ENCODE results near the gene ARHGAP31. TPM values are rescaled to one million over a fixed set of nuclear protein-coding genes. Genes with fewer than 3 reads are reported as not detected.

Gene ARHGAP31
- total and polyA plus RNA-seq, 2 of the 8 experiments (the other 6 are each of a cell fraction or from before 2014, with no cell fraction given): 1.1 to 7.6 TPM

DNA sequence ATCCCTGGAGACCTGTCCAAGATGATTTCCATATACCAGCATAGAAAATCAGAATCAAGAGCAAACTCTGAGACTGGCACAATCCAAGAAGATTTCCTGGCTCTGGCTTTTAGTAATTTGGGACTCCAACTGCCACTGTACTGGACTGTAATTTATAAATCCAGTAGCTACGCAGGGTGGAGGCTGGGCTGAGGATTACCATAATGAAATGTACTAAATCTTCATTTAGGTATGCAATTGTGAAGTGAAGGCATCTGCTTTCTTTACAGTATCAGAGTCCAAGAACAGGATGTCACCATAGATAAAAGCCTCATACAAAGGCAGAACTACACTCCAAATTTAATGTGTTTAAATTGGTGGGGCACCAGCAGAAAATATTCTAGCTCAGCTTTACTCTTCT, 122.7 kb downstream of the ARHGAP31 start:
- Histone ChIP-seq H3K79me2 (ENCODE audit: control insufficient read depth in 1 of 2, insufficient read depth in 2 of 2, low read length in 2 of 2) (no peaks in the 10 kb centered on the region), H2BK12ac (ENCODE audit: low read depth, low read length) (no peak overlapping the region), H3K23me2 (ENCODE audit: low read depth, low read length) (no peaks in the 10 kb centered on the region), H3K18ac (ENCODE audit: extremely low read depth, low read length) (no peak overlapping the region), H3K23ac (ENCODE audit: insufficient read length) (no peak overlapping the region), H4K5ac (ENCODE audit: insufficient read length, low read depth, low read length) (no peak overlapping the region), H4K20me1 (replicated peaks in 1 of 2; ENCODE audit: control insufficient read depth in 1 of 2, insufficient read depth in 2 of 2, low read length in 2 of 2) (no peaks in the 10 kb centered on the region), H2BK15ac (ENCODE audit: low read length) (no peak overlapping the region), H2AFZ (ENCODE audit: low read length) (no peak overlapping the region), H3K4me1 (replicated peaks in 1 of 4; ENCODE audit: control insufficient read depth in 3 of 4, insufficient read depth in 4 of 4, low read length in 3 of 4) (no peaks in the 10 kb centered on the region; a peak in 1 of 7 replicates), H3K56ac (replicated peaks; ENCODE audit: insufficient read length, low read depth, low read length) (no peak overlapping the region), H4K8ac (ENCODE audit: extremely low read depth, insufficient read depth, low read length) (no peak overlapping the region), H3K4ac (replicated peaks; ENCODE audit: insufficient read length, low read depth, low read length) (no peak overlapping the region), H3K27ac (ENCODE audit: low read depth, low read length) (no peak overlapping the region), H3K14ac (ENCODE audit: insufficient read length) (no peak overlapping the region), H2BK120ac (replicated peaks; ENCODE audit: low read depth, low read length) (no peak overlapping the region), H4K91ac (replicated peaks; ENCODE audit: insufficient read length, low read length) (no peak overlapping the region), H2BK5ac (ENCODE audit: low read depth, low read length) (no peak overlapping the region), H2AK5ac (ENCODE audit: low read depth, low read length) (no peak overlapping the region), H3K9me3 (ENCODE audit: insufficient read depth in 2 of 2, low read depth in 1 of 2, low read length in 1 of 2) (no peaks in the 10 kb centered on the region), H3K4me2 (ENCODE audit: insufficient read depth in 1 of 2, low read depth in 2 of 2, low read length in 2 of 2) (no peak overlapping the region), H2BK20ac (ENCODE audit: low read length) (no peak overlapping the region), H3K36me3 (ENCODE audit: control insufficient read depth in 2 of 4, insufficient read depth in 4 of 4, low read length in 3 of 4) (no peaks in the 10 kb centered on the region), H3K27me3 (replicated peaks in 1 of 4; ENCODE audit: control insufficient read depth in 3 of 4, extremely low read depth in 1 of 4, insufficient read depth in 3 of 4, low read length in 3 of 4) (no peaks in the 10 kb centered on the region), H3K79me1 (ENCODE audit: low read depth, low read length) (no peaks in the 10 kb centered on the region), H3K4me3 (ENCODE audit: extremely low read depth in 1 of 4, insufficient read depth in 2 of 4, low read depth in 3 of 4, low read length in 4 of 4) (no peak overlapping the region), H3K9ac (replicated peaks in 1 of 4; ENCODE audit: extremely low read depth in 1 of 4, low read depth in 3 of 4, low read length in 3 of 4) (no peak overlapping the region)
- CTCF ChIA-PET (ENCODE audit: partially characterized antibody): interaction anchor here (1.5 to 2.0 kb wide), 2 partner anchors 12 to 264 kb away, joined by 3 to 6 read pairs; no protein-coding TSS in a partner anchor
- no peak for DNase-seq (ENCODE audit: low read depth in 1 of 2, low spot score in 2 of 2)
- WGBS, 2 experiments (ENCODE audit: extremely low coverage in 1 of 2, insufficient coverage in 1 of 2, insufficient read length in 1 of 2, insufficient replicate concordance in 2 of 2, low coverage in 1 of 2, low lambda C conversion rate in 2 of 2, missing lambda C conversion rate in 1 of 2): 89% methylated on average over 1 of the region's 1 CpG; no CpG with 5 or more reads in 1 of the 2 experiments
- POLR2A ChIA-PET (ENCODE audit: partially characterized antibody): interaction anchor here (1.2 to 1.7 kb wide), 2 partner anchors 20 to 176 kb away, joined by 3 to 4 read pairs; partner anchors contain the start of gene B4GALT4
- FAIRE-seq: no peak
- TF ChIP-seq CBX5 (IDR thresholded peaks at IDR 0.05; ENCODE audit: low read depth, low read length): no peak
- no peak for TF ChIP-seq KDM1A (IDR thresholded peaks at IDR 0.05; ENCODE audit: borderline replicate concordance, low read length)
- TF ChIP-seq SP1 (IDR thresholded peaks at IDR 0.05; ENCODE audit: low read depth, low read length): no peak
- no peak for TF ChIP-seq NRF1 (IDR thresholded peaks at IDR 0.05; ENCODE audit: low read depth, low read length)
- no peak for TF ChIP-seq SIRT6 (IDR thresholded peaks at IDR 0.05; ENCODE audit: low read length)
- no peak for TF ChIP-seq PHF8 (conservative IDR thresholded peaks at IDR 0.05; ENCODE audit: low read depth, low read length)
- TF ChIP-seq FOSL1 (IDR thresholded peaks at IDR 0.05; ENCODE audit: insufficient read depth, low read depth, low read length): no peak
- TF ChIP-seq ZNF274 (IDR thresholded peaks at IDR 0.05; ENCODE audit: borderline replicate concordance, extremely low read depth, low read length): no peak
- TF ChIP-seq, protein P1, sequence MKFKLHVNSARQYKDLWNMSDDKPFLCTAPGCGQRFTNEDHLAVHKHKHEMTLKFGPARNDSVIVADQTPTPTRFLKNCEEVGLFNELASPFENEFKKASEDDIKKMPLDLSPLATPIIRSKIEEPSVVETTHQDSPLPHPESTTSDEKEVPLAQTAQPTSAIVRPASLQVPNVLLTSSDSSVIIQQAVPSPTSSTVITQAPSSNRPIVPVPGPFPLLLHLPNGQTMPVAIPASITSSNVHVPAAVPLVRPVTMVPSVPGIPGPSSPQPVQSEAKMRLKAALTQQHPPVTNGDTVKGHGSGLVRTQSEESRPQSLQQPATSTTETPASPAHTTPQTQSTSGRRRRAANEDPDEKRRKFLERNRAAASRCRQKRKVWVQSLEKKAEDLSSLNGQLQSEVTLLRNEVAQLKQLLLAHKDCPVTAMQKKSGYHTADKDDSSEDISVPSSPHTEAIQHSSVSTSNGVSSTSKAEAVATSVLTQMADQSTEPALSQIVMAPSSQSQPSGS (IDR thresholded peaks at IDR 0.05; ENCODE audit: low read length): no peak
- no peak for TF ChIP-seq TBP (IDR thresholded peaks at IDR 0.05; ENCODE audit: low read depth, low read length)

Measured in H1 (cell line).